Gastrocnemius medialis (tissue), 4 donors: ENCODE measurements around the gene SCLT1. TPM values are rescaled to one million over a fixed set of nuclear protein-coding genes. Genes with fewer than 3 reads are reported as not detected.

Experiments
- ATAC-seq, 2 donors: fragments of 150-250 bp; one replicate each; pipeline ENCODE4 v1.9.1; 2016
- DNase-seq, 2 donors: peaks; one replicate each; pipeline ENCODE4 v3.0.0-alpha.2; 2019
- H3K27ac ChIP-seq, 4 donors: fragments of 200-600 bp; sonication (generic); 1 replicate in 1 of 4; 2 replicates in 3 of 4; pipeline ENCODE4 v1.5.1; 2016 to 2018; ENCODE audit warnings: mild to moderate bottlenecking in 2 of 4, moderate library complexity in 1 of 4
- H3K27me3 ChIP-seq, 3 donors: fragments of 200-600 bp; sonication (generic) in 2 of 3; 1 replicate in 1 of 3; 2 replicates in 2 of 3; pipeline versions ENCODE4 v1.5.1 to v1.6.0; 2016 to 2019; ENCODE audit warnings: mild to moderate bottlenecking in 1 of 3, moderate library complexity in 1 of 3
- H3K36me3 ChIP-seq, 2 donors: fragments of 200-600 bp; sonication (generic) in 1 of 2; one replicate each; pipeline ENCODE4 v1.5.1; 2017 to 2018
- H3K4me1 ChIP-seq, 2 donors: fragments of 200-600 bp; sonication (generic) in 1 of 2; one replicate each; pipeline ENCODE4 v1.5.1; 2016 to 2017; ENCODE audit warnings: mild to moderate bottlenecking in 2 of 2
- H3K4me3 ChIP-seq, 4 donors: fragments of 200-600 bp; sonication (generic) in 3 of 4; 1 replicate in 1 of 4; 2 replicates in 3 of 4; pipeline ENCODE4 v1.5.1; 2016 to 2019; ENCODE audit warnings: mild to moderate bottlenecking in 2 of 4
- H3K9me3 ChIP-seq, 3 donors: fragments of 200-600 bp; sonication (generic) in 2 of 3; 1 replicate in 1 of 3; 2 replicates in 2 of 3; pipeline ENCODE4 v1.5.1; 2016 to 2019
- POLR2A ChIP-seq, 2 donors: fragments of 450-650 bp; IDR thresholded peaks; one replicate each; pipeline ENCODE4 v1.6.1; 2017; ENCODE audit warnings: antibody characterized with exemption in 2 of 2, mild to moderate bottlenecking in 2 of 2, moderate library complexity in 2 of 2
- in situ Hi-C, 4 donors: fragments of 200-750 bp; cut with MboI; loops; one replicate each; pipeline versions ENCODE4 v1.15.0 to v1.8.0; 2017; ENCODE audit warnings: low sequenced_read_pairs in 4 of 4
- intact Hi-C: fragments of 100-400 bp; cut with DNase I; formaldehyde crosslinking; loops from one replicate; pipeline ENCODE4 v1.15.1; 2023; ENCODE audit warnings: low total_unique reads
- total RNA-seq, 4 donors: library from RNA; depleted of rRNA; stranded (reverse); fragments of >200 nt; gene quantifications; one replicate each; pipeline versions ENCODE4 v1.1.0 to v1.2.3, GENCODE V29; 2016
- TF ChIP-seq, protein P1 (sequence below), 5 experiments: fragments of 450-650 bp in 3 of 5; fragments of 200-600 bp in 2 of 5; sonication (generic) in 2 of 5; IDR thresholded peaks in 4 of 5; conservative IDR thresholded peaks in 1 of 5; 1 replicate in 4 of 5; 2 replicates in 1 of 5; pipeline ENCODE4 v1.5.1; 2016 to 2019; ENCODE audit warnings: antibody characterized with exemption in 5 of 5, mild to moderate bottlenecking in 3 of 5, moderate library complexity in 3 of 5

SCLT1 gene
- total RNA-seq, 4 donors from 2014 or later, result 1.0 to 4.1 (median 1.8) TPM

GRCh38 chr4:128847082-128847724, 246.1 kb downstream of the SCLT1 start:
- H3K4me1 ChIP-seq, result peaks cover 27 to 40% of the 10 kb centered on the region in 2 donors
- no peak overlapping the region for H3K4me3 ChIP-seq
- TF ChIP-seq, protein P1, sequence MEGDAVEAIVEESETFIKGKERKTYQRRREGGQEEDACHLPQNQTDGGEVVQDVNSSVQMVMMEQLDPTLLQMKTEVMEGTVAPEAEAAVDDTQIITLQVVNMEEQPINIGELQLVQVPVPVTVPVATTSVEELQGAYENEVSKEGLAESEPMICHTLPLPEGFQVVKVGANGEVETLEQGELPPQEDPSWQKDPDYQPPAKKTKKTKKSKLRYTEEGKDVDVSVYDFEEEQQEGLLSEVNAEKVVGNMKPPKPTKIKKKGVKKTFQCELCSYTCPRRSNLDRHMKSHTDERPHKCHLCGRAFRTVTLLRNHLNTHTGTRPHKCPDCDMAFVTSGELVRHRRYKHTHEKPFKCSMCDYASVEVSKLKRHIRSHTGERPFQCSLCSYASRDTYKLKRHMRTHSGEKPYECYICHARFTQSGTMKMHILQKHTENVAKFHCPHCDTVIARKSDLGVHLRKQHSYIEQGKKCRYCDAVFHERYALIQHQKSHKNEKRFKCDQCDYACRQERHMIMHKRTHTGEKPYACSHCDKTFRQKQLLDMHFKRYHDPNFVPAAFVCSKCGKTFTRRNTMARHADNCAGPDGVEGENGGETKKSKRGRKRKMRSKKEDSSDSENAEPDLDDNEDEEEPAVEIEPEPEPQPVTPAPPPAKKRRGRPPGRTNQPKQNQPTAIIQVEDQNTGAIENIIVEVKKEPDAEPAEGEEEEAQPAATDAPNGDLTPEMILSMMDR (IDR thresholded peaks at IDR 0.05 in 4 of 5, conservative IDR thresholded peaks at IDR 0.05 in 1 of 5), result no peak
- no peak for TF ChIP-seq POLR2A (IDR thresholded peaks at IDR 0.05)
- H3K27me3 ChIP-seq, result no peaks in the 10 kb centered on the region
- intact Hi-C loops, result loop anchor here (2.0 kb wide), 1 partner anchor 36 kb away; no protein-coding TSS in a partner anchor
- peaks cover 0 to 62% of the 10 kb centered on the region in 2 donors for H3K36me3 ChIP-seq
- ATAC-seq (peak in 1 of 2 donors; percentile 37), DNase-seq (no peak)
- in situ Hi-C loops, result no loop called here
- H3K9me3 ChIP-seq, result no peaks in the 10 kb centered on the region
- H3K27ac ChIP-seq, result peak overlapping the region; percentile 27 to 72 (median 56)

DNA sequence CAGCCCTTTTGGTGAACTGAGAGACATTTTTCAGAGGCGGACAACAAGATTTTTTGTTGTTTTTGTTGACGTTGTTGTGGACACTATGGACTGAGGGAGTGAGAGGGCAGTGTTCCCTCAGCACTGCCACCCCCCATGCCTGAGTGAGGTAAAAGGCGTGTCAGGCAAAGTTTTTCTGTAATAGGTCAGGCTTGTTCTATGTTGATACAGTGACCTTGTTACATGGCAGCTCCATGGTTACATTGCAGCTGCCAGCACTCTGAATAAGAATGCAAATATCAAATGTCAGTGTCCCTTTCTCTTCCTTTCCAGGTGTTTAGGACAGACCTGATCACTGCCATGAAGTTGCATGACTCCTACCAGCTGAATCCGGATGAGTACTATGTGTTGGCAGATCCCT, 247.3 kb downstream of the SCLT1 start:
- peak; percentile 36 to 58 for DNase-seq
- Histone ChIP-seq H3K36me3 (peaks cover 0 to 51% of the 10 kb centered on the region in 2 donors), H3K9me3 (no peaks in the 10 kb centered on the region), H3K4me1 (peaks cover 32 to 40% of the 10 kb centered on the region in 2 donors), H3K4me3 (no peak overlapping the region), H3K27ac (peak overlapping the region; percentile 27 to 72 (median 56)), H3K27me3 (no peaks in the 10 kb centered on the region)
- ATAC-seq, result peak; percentile 92 to 95
- intact Hi-C loops (loop anchor here (2.0 kb wide), 1 partner anchor 35 kb away; no protein-coding TSS in a partner anchor), in situ Hi-C loops (no loop called here)
- TF ChIP-seq, protein P1 (IDR thresholded peaks at IDR 0.05 in 4 of 5, conservative IDR thresholded peaks at IDR 0.05 in 1 of 5), result no peak
- TF ChIP-seq POLR2A (IDR thresholded peaks at IDR 0.05), result no peak

DNA sequence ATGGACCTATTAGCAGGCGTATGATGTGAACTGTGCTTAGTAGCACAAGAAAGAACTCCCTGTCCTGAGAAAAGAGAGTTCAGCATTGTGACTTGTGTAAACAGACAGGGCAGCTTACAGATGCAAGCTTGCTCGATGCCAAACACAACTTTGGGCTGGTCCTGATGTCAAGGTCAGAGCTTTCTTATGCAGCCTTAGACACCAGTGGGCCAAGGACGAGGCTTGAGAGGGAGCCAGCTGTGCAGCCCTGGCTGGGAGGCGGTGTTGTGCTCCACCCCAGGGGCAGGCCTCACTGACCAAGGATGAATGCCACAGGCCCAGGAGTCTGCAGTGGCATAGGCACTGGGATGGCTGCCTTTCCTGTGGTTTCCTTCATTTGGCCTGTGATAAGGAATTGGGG, 248.4 kb downstream of the SCLT1 start:
- ATAC-seq, result peak; percentile 10 to 46
- Histone ChIP-seq H3K27ac (peak overlapping the region in 3 of 4 donors; percentile 10 to 72 (median 60)), H3K4me3 (no peak overlapping the region), H3K36me3 (peaks cover 0 to 39% of the 10 kb centered on the region in 2 donors), H3K27me3 (no peaks in the 10 kb centered on the region), H3K4me1 (peaks cover 40 to 41% of the 10 kb centered on the region in 2 donors), H3K9me3 (no peaks in the 10 kb centered on the region)
- TF ChIP-seq, protein P1 (IDR thresholded peaks at IDR 0.05 in 4 of 5, conservative IDR thresholded peaks at IDR 0.05 in 1 of 5), result no peak
- TF ChIP-seq POLR2A (IDR thresholded peaks at IDR 0.05), result no peak
- intact Hi-C loops, result no loop called here
- DNase-seq, result peak in 1 of 2 donors; percentile 21
- in situ Hi-C loops, result no loop called here

DNA sequence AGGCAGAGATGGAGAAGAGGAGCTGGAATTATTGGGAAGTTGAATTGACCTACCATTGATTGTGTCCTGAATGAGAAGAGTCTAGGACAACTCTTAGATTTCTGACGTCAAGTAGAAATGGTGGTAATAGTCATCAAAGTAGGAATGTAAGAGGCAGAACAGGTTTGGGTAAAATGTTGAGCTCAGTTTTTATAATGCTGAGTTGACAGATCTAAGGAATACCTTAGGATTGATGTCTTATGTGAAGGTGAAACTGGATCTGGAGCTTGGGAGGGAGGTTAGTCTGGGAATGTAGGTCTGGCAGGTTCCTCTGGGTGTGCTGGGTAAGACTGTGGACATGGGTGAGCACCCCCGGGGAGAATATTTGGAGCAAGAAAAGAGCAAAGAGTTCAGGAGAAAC, 251.9 kb downstream of the SCLT1 start:
- no peak for DNase-seq
- H3K27ac ChIP-seq, result no peak overlapping the region
- in situ Hi-C loops (no loop called here), intact Hi-C loops (no loop called here)
- no peak for ATAC-seq
- TF ChIP-seq, protein P1 (IDR thresholded peaks at IDR 0.05 in 4 of 5, conservative IDR thresholded peaks at IDR 0.05 in 1 of 5), result no peak
- TF ChIP-seq POLR2A (IDR thresholded peaks at IDR 0.05), result no peak
- peaks cover 0 to 22% of the 10 kb centered on the region in 2 donors for H3K36me3 ChIP-seq
- no peak overlapping the region for H3K4me3 ChIP-seq
- no peaks in the 10 kb centered on the region for H3K27me3 ChIP-seq
- peaks cover 44 to 58% of the 10 kb centered on the region in 2 donors for H3K4me1 ChIP-seq
- H3K9me3 ChIP-seq, result no peaks in the 10 kb centered on the region
